GM10248 (cell line): ENCODE results near the gene YARS2.

Source experiments
- CTCF ChIA-PET: fragments of 300-600 bp; sonication (Branson Sonifier 250); formaldehyde crosslinking; extraction: SDS; loops from one replicate; lab custom pipeline; 2021; ENCODE audit warnings: antibody characterized with exemption; lab: Yijun Ruan, JAX
- POLR2A ChIA-PET: fragments of 350-650 bp; sonication (Branson Sonifier 250); formaldehyde crosslinking; extraction: SDS; loops from one replicate; lab custom pipeline; 2020; ENCODE audit warnings: antibody characterized with exemption; lab: Yijun Ruan, JAX
- DNase-seq: peaks from one replicate; pipeline ENCODE4 v3.0.0; 2012; ENCODE audit errors: extremely low spot score
- TF ChIP-seq, protein P1 (sequence below): IDR thresholded peaks from 2 replicates; pipeline ENCODE4 v1.5.1; 2012; ENCODE audit warnings: mild to moderate bottlenecking, low read depth; ENCODE audit errors: extremely low read depth, missing control alignments, control extremely low read depth

Gene YARS2

DNA sequence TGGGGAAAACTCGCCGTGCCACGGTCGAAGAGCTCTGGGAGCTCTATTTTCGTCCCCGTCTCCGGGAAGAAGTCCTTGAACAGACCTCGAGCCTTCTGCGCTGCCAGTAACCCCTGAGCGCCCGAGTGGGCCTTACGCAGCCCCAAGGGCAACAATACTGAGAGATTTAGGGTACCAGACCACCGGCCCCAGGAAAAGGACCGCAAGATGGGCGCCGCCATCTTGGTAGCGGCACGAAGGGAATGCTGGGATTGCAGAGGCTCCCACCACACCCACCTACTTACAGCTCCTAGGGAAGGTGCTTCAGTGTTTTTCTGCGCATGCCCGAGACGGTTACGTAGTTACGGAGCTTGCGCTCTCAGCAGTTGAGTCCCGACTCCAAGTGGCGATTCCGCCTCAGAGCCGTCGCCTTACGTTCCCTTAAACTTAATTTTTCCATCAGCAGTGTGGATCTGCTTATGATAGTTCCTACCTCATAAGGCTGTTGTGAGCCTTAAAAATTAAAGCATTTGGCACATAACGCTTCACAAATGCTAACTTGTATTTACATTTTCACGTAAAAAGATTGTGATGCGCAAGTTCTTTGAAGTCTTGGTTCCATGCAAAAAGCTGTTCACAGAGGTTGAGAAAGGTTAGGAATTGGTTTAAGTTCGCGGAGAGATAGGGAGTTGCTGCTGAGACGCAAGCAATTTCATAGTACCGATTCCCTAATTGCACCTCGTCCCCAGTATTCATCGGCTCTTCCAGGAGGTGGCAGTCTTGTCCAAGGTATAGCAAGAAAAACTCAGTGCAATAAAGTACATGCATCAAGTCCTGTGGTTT is at the start of gene YARS2:
TSS of gene YARS2 (minus strand) at position 244 of the 822 bp plus-strand sequence. CDS start at position 221, 23 bp downstream.
- CTCF ChIA-PET, result interaction anchor here (0.7 to 4.4 kb wide), 87 partner anchors 9 to 1484 kb away, joined by 3 to 77 read pairs (median 5); partner anchors contain the start of genes ALG10, DNM1L, ETFBKMT and PKP2
- DNase-seq, result peak; percentile 88
- POLR2A ChIA-PET, result interaction anchor here (0.6 to 1.2 kb wide), 5 partner anchors 77 to 1266 kb away, joined by 3 to 9 read pairs (median 3); partner anchors contain the start of gene ALG10
- TF ChIP-seq, protein P1, sequence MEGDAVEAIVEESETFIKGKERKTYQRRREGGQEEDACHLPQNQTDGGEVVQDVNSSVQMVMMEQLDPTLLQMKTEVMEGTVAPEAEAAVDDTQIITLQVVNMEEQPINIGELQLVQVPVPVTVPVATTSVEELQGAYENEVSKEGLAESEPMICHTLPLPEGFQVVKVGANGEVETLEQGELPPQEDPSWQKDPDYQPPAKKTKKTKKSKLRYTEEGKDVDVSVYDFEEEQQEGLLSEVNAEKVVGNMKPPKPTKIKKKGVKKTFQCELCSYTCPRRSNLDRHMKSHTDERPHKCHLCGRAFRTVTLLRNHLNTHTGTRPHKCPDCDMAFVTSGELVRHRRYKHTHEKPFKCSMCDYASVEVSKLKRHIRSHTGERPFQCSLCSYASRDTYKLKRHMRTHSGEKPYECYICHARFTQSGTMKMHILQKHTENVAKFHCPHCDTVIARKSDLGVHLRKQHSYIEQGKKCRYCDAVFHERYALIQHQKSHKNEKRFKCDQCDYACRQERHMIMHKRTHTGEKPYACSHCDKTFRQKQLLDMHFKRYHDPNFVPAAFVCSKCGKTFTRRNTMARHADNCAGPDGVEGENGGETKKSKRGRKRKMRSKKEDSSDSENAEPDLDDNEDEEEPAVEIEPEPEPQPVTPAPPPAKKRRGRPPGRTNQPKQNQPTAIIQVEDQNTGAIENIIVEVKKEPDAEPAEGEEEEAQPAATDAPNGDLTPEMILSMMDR, result peak; percentile 78

DNA sequence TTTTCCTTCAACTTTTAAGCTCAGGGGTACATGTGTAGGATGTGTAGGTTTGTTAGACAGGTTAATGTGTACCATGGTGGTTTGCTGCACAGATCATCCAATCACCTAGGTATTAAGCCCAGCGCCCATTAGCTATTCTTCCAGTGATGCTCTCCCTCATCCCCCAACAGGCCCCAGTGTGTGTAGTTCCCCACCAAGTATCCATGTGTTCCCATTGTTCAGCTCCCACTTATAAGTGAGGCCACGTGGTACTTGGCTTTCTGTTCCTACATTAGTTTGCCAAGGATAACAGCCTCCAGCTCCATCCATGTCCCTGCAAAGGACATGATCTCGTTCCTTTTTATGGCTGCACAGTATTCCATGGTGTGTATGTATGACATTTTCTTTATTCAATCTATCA is 48.6 kb upstream of the YARS2 start:
- DNase-seq, result no peak
- TF ChIP-seq, protein P1, result no peak
- POLR2A ChIA-PET, result no interaction called here
- CTCF ChIA-PET, result no interaction called here

DNA sequence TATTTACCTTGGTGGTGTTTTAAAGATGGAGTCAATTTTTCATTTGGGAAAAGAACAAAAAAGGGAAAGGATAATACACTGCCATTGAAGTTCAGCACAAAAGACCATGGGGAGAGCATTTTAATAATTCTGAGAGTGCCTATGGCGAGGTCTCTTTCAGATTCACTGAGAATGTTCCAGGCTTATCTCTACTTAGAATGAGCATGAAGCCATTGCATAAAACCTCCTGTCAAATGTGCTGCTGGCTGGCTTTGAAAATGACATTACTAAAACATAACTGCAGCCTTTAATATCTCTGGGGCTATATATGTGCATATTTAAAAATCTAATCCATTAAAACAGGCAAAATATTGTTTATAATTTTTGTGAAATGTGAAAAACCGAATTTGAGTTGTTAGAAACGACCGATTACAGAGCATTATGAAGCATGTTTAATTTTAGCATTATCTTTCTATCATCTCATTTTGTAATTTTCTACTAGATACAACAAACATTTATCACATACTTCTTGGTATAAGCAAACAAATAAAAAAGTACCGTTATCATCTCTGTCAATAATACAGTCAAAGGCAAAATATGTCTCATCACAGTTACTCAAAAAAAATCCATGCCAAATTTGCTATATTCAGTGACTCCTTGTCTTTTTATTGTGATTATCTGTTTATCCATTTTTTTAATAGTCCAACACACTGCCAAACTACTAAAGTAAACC is 45.7 kb upstream of the YARS2 start:
- POLR2A ChIA-PET, result no interaction called here
- TF ChIP-seq, protein P1, result no peak
- CTCF ChIA-PET, result no interaction called here

DNA sequence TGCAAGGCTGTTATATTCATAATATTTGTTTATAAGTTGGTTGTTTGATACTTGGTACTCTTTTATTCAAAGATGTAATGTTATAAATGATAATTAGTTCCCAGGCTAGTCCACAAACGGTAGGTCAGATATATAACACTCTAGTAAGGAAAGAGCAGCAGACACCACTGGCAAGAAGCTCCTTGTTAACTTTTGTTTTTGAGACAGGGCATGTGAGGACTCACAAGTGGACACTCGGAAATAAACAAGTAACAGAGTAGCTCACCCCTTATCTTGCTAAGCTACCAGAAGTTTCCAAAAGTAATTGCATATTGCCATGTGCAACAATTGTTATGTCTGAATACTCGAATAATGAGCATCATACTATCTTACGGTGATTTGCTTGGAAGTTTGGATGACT is 38.6 kb upstream of the YARS2 start:
- no peak for DNase-seq
- POLR2A ChIA-PET, result no interaction called here
- TF ChIP-seq, protein P1, result no peak
- CTCF ChIA-PET, result no interaction called here

More for the DNA sequence above, 45.7 kb upstream of the YARS2 start:
- no peak for DNase-seq

DNA sequence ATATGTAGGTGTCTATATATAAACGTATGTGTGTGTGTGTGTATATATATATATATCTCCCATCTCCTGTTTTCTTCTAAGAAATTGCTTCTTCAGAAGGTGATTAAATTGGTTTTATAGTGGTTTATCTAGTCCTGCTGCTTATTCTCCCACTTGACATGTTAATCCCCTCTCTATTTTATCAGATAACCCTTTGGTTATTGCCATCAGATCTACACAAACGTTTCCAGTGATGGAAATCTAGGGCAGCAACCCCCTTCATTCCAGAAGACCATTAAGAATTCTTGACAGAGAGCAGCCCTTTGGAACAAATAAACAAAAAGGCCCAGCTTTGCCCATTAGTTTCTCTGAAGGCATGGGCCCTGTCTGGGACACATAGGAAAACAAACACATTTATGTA is 34.2 kb upstream of the YARS2 start:
- ChIA-PET POLR2A (no interaction called here), CTCF (interaction anchor here (1.1 kb wide), 1 partner anchor 17 kb away, joined by 4 read pairs; no protein-coding TSS in a partner anchor)
- DNase-seq, result no peak
- TF ChIP-seq, protein P1, result no peak

DNA sequence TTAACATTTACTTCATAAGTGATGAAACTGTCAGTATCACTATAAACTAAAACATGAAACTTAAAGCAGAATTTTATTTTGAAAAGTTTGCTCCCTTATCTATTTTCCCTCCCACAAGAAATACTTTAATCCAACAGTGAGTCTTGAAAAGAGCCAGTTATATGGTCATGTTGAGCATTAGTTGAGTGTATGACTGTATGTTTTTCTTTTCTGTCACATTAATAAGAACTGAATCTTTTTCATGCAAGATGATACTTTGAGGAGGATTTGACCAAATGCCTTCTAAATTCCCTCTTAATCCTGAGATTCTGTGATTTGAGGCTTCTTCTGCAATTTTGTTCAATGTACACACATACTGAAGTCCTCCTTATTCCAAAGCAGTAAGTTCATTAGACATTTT is 33.7 kb upstream of the YARS2 start:
- no peak for DNase-seq
- ChIA-PET CTCF (interaction anchor here (1.1 kb wide), 1 partner anchor 17 kb away, joined by 4 read pairs; no protein-coding TSS in a partner anchor), POLR2A (interaction anchor here (0.7 kb wide), 1 partner anchor 385 kb away, joined by 8 read pairs; no protein-coding TSS in a partner anchor)
- TF ChIP-seq, protein P1, result no peak
